ENCODE data around the gene NUDT17.
A peak's percentile ranks its signal among the peaks of the same experiment; 100 is the strongest.

NUDT17 gene

GRCh38 chr1:145887631-145888030 is 42.2 kb downstream of the NUDT17 start:
- Histone ChIP-seq H3K4me1 (ENCODE audit: control insufficient read depth, insufficient read depth, low read length) (peaks cover 7% of the 10 kb centered on the region), H3K27me3 (ENCODE audit: control insufficient read depth, insufficient read depth, low read length, poor library complexity, severe bottlenecking) (peaks cover 40% of the 10 kb centered on the region)

GRCh38 chr1:145889722-145890121 is 44.3 kb downstream of the NUDT17 start:
- no peak overlapping the region for H3K27ac ChIP-seq (ENCODE audit: insufficient read depth, low read depth, low read length, poor library complexity, severe bottlenecking)
- peaks cover 22% of the 10 kb centered on the region for H3K27me3 ChIP-seq (ENCODE audit: control insufficient read depth, insufficient read depth, low read length, poor library complexity, severe bottlenecking)
- H3K4me1 ChIP-seq (ENCODE audit: control insufficient read depth, insufficient read depth, low read length), result peaks cover 8% of the 10 kb centered on the region
- 86 to 89% methylated on average over 3 of the region's 3 CpGs for WGBS, 2 experiments
- no peaks in the 10 kb centered on the region for H3K9me3 ChIP-seq (ENCODE audit: control insufficient read depth, low read length)
- no peaks in the 10 kb centered on the region for H3K36me3 ChIP-seq (ENCODE audit: control insufficient read depth, insufficient read depth, low read length)
- no peak overlapping the region for H3K4me3 ChIP-seq (ENCODE audit: insufficient read depth, low read depth, low read length)

More at GRCh38 chr1:145887631-145888030, 42.2 kb downstream of the NUDT17 start:
- no peak overlapping the region for H3K27ac ChIP-seq (ENCODE audit: insufficient read depth, low read depth, low read length, poor library complexity, severe bottlenecking)
- H3K36me3 ChIP-seq (ENCODE audit: control insufficient read depth, insufficient read depth, low read length), result no peaks in the 10 kb centered on the region
- no peaks in the 10 kb centered on the region for H3K9me3 ChIP-seq (ENCODE audit: control insufficient read depth, low read length)
- WGBS, 2 experiments, result 82 to 84% methylated on average over 5 of the region's 5 CpGs
- H3K4me3 ChIP-seq (ENCODE audit: insufficient read depth, low read depth, low read length), result no peak overlapping the region

DNA sequence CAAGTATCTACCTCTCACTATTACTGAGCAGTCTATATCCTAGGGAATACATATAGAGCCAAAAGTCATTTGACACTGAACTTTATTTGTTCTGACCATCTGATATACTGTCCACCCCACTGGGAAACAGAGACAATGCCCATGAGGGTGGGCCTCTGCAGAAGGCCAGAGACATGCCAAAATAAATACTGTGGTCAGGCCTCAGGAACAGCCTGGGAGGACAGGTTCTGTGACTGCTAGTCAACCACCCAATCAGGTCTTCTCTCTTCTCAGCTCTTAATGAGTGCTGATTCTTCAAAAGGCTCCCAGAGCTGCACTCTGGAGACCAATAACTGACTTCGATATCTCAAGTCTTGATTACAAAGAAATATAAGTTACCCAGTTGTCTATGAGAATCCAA is 45.7 kb downstream of the NUDT17 start:
- Histone ChIP-seq H3K36me3 (ENCODE audit: control insufficient read depth, insufficient read depth, low read length) (no peaks in the 10 kb centered on the region), H3K4me1 (ENCODE audit: control insufficient read depth, insufficient read depth, low read length) (peaks cover 8% of the 10 kb centered on the region), H3K4me3 (ENCODE audit: insufficient read depth, low read depth, low read length) (no peak overlapping the region), H3K9me3 (ENCODE audit: control insufficient read depth, low read length) (no peaks in the 10 kb centered on the region), H3K27me3 (ENCODE audit: control insufficient read depth, insufficient read depth, low read length, poor library complexity, severe bottlenecking) (peaks cover 8% of the 10 kb centered on the region), H3K27ac (ENCODE audit: insufficient read depth, low read depth, low read length, poor library complexity, severe bottlenecking) (no peak overlapping the region)
- 90 to 100% methylated on average over 1 of the region's 1 CpG for WGBS, 2 experiments

DNA sequence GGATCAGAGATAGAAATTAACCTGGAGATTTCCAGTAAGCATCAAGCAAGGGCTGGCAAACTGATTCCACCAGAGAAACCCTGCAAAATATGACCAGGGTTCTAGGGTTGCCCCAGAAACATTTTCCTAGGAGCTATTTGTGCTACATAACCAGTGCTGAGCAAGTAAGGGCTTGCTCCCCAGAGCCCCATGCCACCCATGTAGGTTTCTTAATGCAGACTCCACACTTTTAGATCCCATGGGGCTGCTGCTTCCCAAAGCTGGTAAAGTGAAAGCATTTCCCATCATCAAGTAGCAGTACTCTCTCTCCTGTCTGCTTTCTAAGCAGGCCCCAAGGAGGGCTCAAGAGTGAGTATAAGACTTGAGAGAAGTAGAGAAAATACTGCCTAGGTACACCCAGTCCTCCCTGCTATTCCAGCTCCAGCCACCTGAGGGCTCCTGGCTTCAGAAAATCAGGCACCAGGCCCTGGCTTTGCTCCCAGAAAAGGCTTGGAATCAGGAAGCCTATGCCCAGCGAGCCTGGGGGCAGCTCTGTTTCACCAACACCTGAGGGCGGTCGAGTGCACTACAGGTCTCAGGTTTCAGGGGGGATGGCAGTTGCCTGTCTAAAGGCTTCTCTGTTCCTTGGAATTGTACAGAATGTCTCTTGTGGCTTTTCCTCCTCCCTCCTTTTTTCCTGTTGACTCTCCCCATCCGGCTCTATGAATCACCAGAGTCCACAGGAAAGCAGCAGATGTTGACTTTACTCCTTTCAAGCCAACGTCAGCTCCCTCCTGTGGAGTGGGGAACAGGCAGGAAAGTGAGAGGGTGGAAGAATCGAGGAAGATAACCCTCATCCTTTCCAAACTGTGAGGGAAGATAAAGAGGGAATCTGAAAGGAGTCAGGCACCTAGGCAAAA is 46.4 kb downstream of the NUDT17 start:
- no peaks in the 10 kb centered on the region for H3K9me3 ChIP-seq (ENCODE audit: control insufficient read depth, low read length)
- peaks cover 1% of the 10 kb centered on the region for H3K27me3 ChIP-seq (ENCODE audit: control insufficient read depth, insufficient read depth, low read length, poor library complexity, severe bottlenecking)
- 6 to 11% methylated on average over 6 of the region's 6 CpGs for WGBS, 2 experiments
- H3K4me1 ChIP-seq (ENCODE audit: control insufficient read depth, insufficient read depth, low read length), result peaks cover 8% of the 10 kb centered on the region
- H3K4me3 ChIP-seq (ENCODE audit: insufficient read depth, low read depth, low read length), result peak overlapping the region; percentile 16
- no peaks in the 10 kb centered on the region for H3K36me3 ChIP-seq (ENCODE audit: control insufficient read depth, insufficient read depth, low read length)
- peak overlapping the region; percentile 67 for H3K27ac ChIP-seq (ENCODE audit: insufficient read depth, low read depth, low read length, poor library complexity, severe bottlenecking)

- H3K36me3 ChIP-seq (ENCODE audit: control insufficient read depth, insufficient read depth, low read length), result no peaks in the 10 kb centered on the region
- H3K9me3 ChIP-seq (ENCODE audit: control insufficient read depth, low read length), result no peaks in the 10 kb centered on the region
- H3K4me1 ChIP-seq (ENCODE audit: control insufficient read depth, insufficient read depth, low read length), result peaks cover 8% of the 10 kb centered on the region
- peak overlapping the region; percentile 16 for H3K4me3 ChIP-seq (ENCODE audit: insufficient read depth, low read depth, low read length)
- no peaks in the 10 kb centered on the region for H3K27me3 ChIP-seq (ENCODE audit: control insufficient read depth, insufficient read depth, low read length, poor library complexity, severe bottlenecking)
- peak overlapping the region; percentile 67 for H3K27ac ChIP-seq (ENCODE audit: insufficient read depth, low read depth, low read length, poor library complexity, severe bottlenecking)
- WGBS, 2 experiments, result 79 to 85% methylated on average over 3 of the region's 3 CpGs
Observed at GRCh38 chr1:145892486-145893087, 47.2 kb downstream of the NUDT17 start.

- H3K36me3 ChIP-seq (ENCODE audit: control insufficient read depth, insufficient read depth, low read length), result no peaks in the 10 kb centered on the region
- no peak overlapping the region for H3K4me3 ChIP-seq (ENCODE audit: insufficient read depth, low read depth, low read length)
- peaks cover 8% of the 10 kb centered on the region for H3K4me1 ChIP-seq (ENCODE audit: control insufficient read depth, insufficient read depth, low read length)
- 92 to 93% methylated on average over 7 of the region's 7 CpGs for WGBS, 2 experiments
- H3K9me3 ChIP-seq (ENCODE audit: control insufficient read depth, low read length), result no peaks in the 10 kb centered on the region
- H3K27me3 ChIP-seq (ENCODE audit: control insufficient read depth, insufficient read depth, low read length, poor library complexity, severe bottlenecking), result no peaks in the 10 kb centered on the region
- no peak overlapping the region for H3K27ac ChIP-seq (ENCODE audit: insufficient read depth, low read depth, low read length, poor library complexity, severe bottlenecking)
Observed at GRCh38 chr1:145893306-145894055, 48.1 kb downstream of the NUDT17 start.

GRCh38 chr1:145895471-145895870 is 50.0 kb downstream of the NUDT17 start:
- H3K4me1 ChIP-seq (ENCODE audit: control insufficient read depth, insufficient read depth, low read length), result peaks cover 15% of the 10 kb centered on the region
- H3K27me3 ChIP-seq (ENCODE audit: control insufficient read depth, insufficient read depth, low read length, poor library complexity, severe bottlenecking), result no peaks in the 10 kb centered on the region
- no peak overlapping the region for H3K27ac ChIP-seq (ENCODE audit: insufficient read depth, low read depth, low read length, poor library complexity, severe bottlenecking)
- 97 to 100% methylated on average over 1 of the region's 1 CpG for WGBS, 2 experiments
- no peaks in the 10 kb centered on the region for H3K36me3 ChIP-seq (ENCODE audit: control insufficient read depth, insufficient read depth, low read length)
- no peaks in the 10 kb centered on the region for H3K9me3 ChIP-seq (ENCODE audit: control insufficient read depth, low read length)
- H3K4me3 ChIP-seq (ENCODE audit: insufficient read depth, low read depth, low read length), result no peak overlapping the region

- Histone ChIP-seq H3K27ac (ENCODE audit: insufficient read depth, low read depth, low read length, poor library complexity, severe bottlenecking) (no peak overlapping the region), H3K4me3 (ENCODE audit: insufficient read depth, low read depth, low read length) (no peak overlapping the region), H3K27me3 (ENCODE audit: control insufficient read depth, insufficient read depth, low read length, poor library complexity, severe bottlenecking) (no peaks in the 10 kb centered on the region), H3K9me3 (ENCODE audit: control insufficient read depth, low read length) (no peaks in the 10 kb centered on the region), H3K36me3 (ENCODE audit: control insufficient read depth, insufficient read depth, low read length) (no peaks in the 10 kb centered on the region), H3K4me1 (ENCODE audit: control insufficient read depth, insufficient read depth, low read length) (peaks cover 7% of the 10 kb centered on the region)
- 88 to 100% methylated on average over 1 of the region's 1 CpG for WGBS, 2 experiments
Observed at GRCh38 chr1:145897969-145898368, 52.5 kb downstream of the NUDT17 start.
